ENCODE results near the gene ANKRD29.

DNA sequence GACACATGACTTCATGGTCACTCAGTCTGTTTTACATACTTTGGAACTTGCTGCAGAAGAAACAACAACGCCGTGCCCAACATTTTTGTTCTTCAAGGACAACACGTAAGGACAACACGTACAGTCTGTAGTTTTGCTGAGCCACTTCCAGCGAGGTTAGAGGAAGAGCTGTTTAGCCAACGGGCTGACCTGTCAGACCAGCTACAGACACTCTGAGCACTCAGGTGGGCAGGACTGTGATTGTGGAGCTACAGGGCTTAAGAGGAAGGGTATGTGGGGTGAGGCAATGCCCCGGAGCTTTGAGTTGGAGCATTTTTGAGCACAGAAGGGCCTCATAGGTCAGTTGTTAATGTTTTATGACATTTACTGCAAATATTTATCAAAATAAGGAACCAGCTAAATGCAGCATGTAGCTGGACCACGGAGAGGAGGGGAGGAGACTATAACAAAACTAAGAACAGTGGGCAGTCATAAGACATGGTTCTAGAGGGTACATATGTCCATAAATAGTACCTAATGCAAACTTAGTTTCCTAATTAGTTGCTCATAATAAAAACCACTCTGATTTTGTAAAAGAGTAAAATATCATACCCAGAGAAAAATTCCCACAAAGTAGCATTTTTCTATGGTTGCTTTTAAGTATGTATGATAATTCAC lies 50.1 kb downstream of the ANKRD29 start:
- TF ChIP-seq, protein P1, sequence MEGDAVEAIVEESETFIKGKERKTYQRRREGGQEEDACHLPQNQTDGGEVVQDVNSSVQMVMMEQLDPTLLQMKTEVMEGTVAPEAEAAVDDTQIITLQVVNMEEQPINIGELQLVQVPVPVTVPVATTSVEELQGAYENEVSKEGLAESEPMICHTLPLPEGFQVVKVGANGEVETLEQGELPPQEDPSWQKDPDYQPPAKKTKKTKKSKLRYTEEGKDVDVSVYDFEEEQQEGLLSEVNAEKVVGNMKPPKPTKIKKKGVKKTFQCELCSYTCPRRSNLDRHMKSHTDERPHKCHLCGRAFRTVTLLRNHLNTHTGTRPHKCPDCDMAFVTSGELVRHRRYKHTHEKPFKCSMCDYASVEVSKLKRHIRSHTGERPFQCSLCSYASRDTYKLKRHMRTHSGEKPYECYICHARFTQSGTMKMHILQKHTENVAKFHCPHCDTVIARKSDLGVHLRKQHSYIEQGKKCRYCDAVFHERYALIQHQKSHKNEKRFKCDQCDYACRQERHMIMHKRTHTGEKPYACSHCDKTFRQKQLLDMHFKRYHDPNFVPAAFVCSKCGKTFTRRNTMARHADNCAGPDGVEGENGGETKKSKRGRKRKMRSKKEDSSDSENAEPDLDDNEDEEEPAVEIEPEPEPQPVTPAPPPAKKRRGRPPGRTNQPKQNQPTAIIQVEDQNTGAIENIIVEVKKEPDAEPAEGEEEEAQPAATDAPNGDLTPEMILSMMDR (IDR thresholded peaks at IDR 0.05) = no peak
- no peak for TF ChIP-seq EP300 (IDR thresholded peaks at IDR 0.05)

Measured in stomach (tissue), 4 donors.